C1 segment of cervical spinal cord (tissue), 14 donors: ENCODE measurements around the gene CYP3A7.
"Not testable (repeated sequence)": the region's sequence is repeated elsewhere in the genome, so short reads cannot be mapped to it uniquely, and the experiment has no call there.

Experiments used
- DNase-seq, 14 donors: peaks; one replicate each; lab custom pipeline; 2025; lab: John Stamatoyannopoulos, UW

Gene CYP3A7

GRCh38 chr7:99669782-99670181, 65.2 kb downstream of the CYP3A7 start:
- no peak for DNase-seq

- DNase-seq, result no peak
These were observed 66.5 kb downstream of the CYP3A7 start for GRCh38 chr7:99668541-99668940.

GRCh38 chr7:99667179-99667578, 67.8 kb downstream of the CYP3A7 start:
- DNase-seq, result no peak

DNA sequence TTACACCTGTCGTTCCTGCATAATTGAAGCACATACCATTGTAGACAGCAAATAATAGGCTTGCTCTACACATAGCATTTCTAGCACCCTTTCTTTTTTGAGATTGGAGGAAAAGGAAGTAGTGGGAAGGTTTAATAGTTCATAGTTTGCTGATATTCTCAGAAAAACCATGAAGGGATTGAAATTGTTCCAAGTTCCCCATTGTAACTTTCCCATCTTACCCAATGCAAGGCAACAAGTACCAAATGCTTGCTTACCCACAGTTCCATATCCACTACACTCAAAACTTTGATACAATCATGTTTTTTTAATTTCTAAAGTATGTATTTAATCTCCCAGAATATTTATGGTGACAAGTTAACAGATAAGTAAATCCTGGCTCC, 69.0 kb downstream of the CYP3A7 start:
- no peak for DNase-seq

DNA sequence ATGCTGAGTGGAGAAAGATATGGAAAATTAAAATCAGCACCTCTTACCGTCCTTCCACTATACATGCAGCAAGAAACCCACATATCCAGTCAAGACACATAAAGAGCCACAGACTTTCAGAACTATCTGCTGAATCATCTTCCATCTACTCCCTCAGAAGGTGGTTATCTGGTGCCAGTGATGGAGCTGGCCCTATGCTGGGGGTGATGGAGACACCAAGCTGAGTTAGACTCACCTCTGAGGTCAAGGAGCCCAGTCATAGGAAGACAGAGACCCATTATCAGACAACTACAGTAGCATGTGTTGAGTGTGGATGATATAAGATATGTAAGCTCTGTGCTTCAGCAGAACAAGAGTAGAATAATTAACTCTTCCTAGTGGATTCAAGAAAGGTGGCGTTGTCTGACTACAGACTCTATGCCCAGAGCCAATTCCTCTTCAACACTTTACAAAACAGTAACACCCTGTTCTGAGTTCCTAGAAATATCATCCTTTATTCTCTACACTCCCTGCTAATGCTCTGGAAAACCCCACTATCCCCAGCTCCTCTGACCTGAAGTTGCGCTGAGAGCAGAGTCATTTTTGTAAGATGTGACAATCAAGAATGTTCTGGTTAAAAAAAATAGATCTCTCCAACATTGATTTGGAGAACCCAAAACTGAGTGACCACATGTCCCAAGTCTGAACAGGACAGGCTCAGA, 69.5 kb downstream of the CYP3A7 start:
- no peak for DNase-seq

- not testable (repeated sequence) for DNase-seq
These were observed 77.1 kb downstream of the CYP3A7 start for GRCh38 chr7:99657879-99658278.
